Sigmoid colon (tissue), 7 donors: ENCODE measurements around the gene LETM1. TPM values are rescaled to one million over a fixed set of nuclear protein-coding genes. Genes with fewer than 3 reads are reported as not detected.

Experiments used
- DNase-seq: peaks from one replicate; pipeline ENCODE4 v3.0.0-alpha.2; 2019
- H3K27ac ChIP-seq, 4 donors: fragments of 200-600 bp; sonication (generic); one replicate each; pipeline ENCODE4 v1.5.1; 2016 to 2019; ENCODE audit warnings: mild to moderate bottlenecking in 1 of 4
- H3K27me3 ChIP-seq, 3 donors: fragments of 200-600 bp; sonication (generic); one replicate each; pipeline ENCODE4 v1.5.1; 2019; ENCODE audit warnings: mild to moderate bottlenecking in 1 of 3
- H3K36me3 ChIP-seq, 4 donors: fragments of 200-600 bp; sonication (generic); one replicate each; pipeline ENCODE4 v1.5.1; 2016 to 2019
- H3K4me1 ChIP-seq, 4 donors: fragments of 200-600 bp; sonication (generic); one replicate each; pipeline ENCODE4 v1.5.1; 2017 to 2019
- H3K4me3 ChIP-seq, 4 donors: fragments of 200-600 bp; sonication (generic); one replicate each; pipeline ENCODE4 v1.5.1; 2017 to 2019; ENCODE audit warnings: mild to moderate bottlenecking in 2 of 4, moderate library complexity in 1 of 4
- H3K9me3 ChIP-seq, 4 donors: fragments of 200-600 bp in 3 of 4; sonication (generic) in 3 of 4; one replicate each; pipeline versions ENCODE4 v1.5.1 to v1.6.1; 2013 to 2019
- EP300 ChIP-seq, 4 donors: sonication (generic); formaldehyde crosslinking; IDR thresholded peaks; one replicate each; pipeline ENCODE4 v1.6.1; 2017; ENCODE audit warnings: antibody characterized with exemption in 4 of 4
- POLR2A ChIP-seq, 2 donors: fragments of 450-650 bp; IDR thresholded peaks; one replicate each; pipeline ENCODE4 v1.6.1; 2016; ENCODE audit warnings: antibody characterized with exemption in 2 of 2, mild to moderate bottlenecking in 2 of 2, moderate library complexity in 2 of 2
- POLR2AphosphoS5 ChIP-seq, 4 donors: sonication (generic); formaldehyde crosslinking; IDR thresholded peaks; one replicate each; pipeline ENCODE4 v1.6.1; 2017; ENCODE audit warnings: antibody characterized with exemption in 4 of 4
- WGBS, 2 donors: extraction: QIAGEN DNeasy Blood & Tissue Kit; methylation state at CpG; one replicate each; pipeline ENCODE4 v1.1.7; 2013; 5-methylcytosine and 5-hydroxymethylcytosine counted together
- intact Hi-C: fragments of 100-400 bp; cut with DNase I; formaldehyde crosslinking; loops from one replicate; pipeline ENCODE4 v1.15.1; 2023
- polyA plus RNA-seq, 3 donors: library from polyadenylated mRNA; stranded (reverse); fragments of 200-250 nt; gene quantifications; one replicate each; pipeline ENCODE4 v1.2.3, GENCODE V29; 2013
- total RNA-seq, 4 donors: library from RNA; depleted of rRNA; stranded (reverse); fragments of >200 nt; gene quantifications; one replicate each; pipeline ENCODE4 v1.1.0, GENCODE V29; 2016
- TF ChIP-seq, protein P1 (sequence below), 4 experiments: fragments of 450-650 bp in 3 of 4; fragments of 200-600 bp in 1 of 4; IDR thresholded peaks; one replicate each; pipeline ENCODE4 v1.5.1; 2016 to 2019; ENCODE audit warnings: antibody characterized with exemption in 4 of 4, mild to moderate bottlenecking in 3 of 4, moderate library complexity in 2 of 4
- donor health status: healthy with polysubstance abuse.
- donor health status: Bipolar disorder and iron deficiency.
- donor health status: healthy.

The LETM1 gene
- total and polyA plus RNA-seq, 7 donors = 11.4 to 91.6 (median 18.6) TPM

DNA sequence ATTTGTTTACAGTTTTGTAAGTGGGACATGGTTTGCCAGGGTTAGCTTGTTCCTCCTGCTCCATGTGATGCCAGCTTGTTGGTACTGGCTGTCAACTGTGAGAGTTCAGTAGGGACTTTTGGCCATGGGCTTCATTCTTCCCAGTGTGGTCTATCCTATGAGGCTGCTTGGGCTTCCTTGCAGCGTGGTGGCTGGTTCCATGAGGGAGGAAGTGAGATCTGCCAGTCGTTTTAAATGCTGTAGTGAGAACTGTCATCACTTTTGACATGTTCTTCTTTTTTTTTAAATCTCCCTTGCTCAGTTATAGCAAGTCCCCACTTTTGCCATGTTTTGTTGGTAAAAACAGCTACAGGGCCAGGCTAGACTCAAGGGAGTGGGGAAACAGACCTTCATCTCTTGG, 31.1 kb upstream of the LETM1 start:
- Histone ChIP-seq H3K4me3 (no peak overlapping the region), H3K9me3 (no peaks in the 10 kb centered on the region), H3K27me3 (no peaks in the 10 kb centered on the region), H3K4me1 (peaks cover 0 to 5% (median 0%) of the 10 kb centered on the region in 4 donors), H3K36me3 (no peaks in the 10 kb centered on the region), H3K27ac (no peak overlapping the region)
- intact Hi-C loops = no loop called here
- TF ChIP-seq EP300 (IDR thresholded peaks at IDR 0.05) (no peak), POLR2AphosphoS5 (IDR thresholded peaks at IDR 0.05) (no peak)
- no peak for DNase-seq
- WGBS, 2 donors = 37 to 61% methylated on average over 2 of the region's 2 CpGs

DNA sequence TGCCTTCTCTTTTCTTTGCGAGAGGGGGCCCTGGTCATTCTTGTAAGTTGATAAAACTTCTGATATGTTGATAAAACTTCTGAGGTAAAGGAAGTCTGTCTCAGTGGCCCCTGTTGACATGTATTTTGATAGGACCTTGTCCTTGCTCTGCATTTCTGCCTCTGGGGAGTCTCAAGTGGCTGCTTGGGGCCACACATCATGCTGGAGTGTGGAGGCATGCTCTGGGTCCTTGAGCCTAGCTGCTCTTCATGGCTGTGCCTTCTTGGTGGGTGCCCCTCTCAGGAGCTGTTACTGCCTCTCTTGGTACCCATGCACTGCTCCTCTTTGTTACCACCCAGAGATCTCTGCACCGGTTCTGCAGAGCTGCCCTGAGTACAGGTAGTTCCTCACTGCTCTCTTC, 29.5 kb upstream of the LETM1 start:
- no peak overlapping the region for H3K27ac ChIP-seq
- TF ChIP-seq, protein P1, sequence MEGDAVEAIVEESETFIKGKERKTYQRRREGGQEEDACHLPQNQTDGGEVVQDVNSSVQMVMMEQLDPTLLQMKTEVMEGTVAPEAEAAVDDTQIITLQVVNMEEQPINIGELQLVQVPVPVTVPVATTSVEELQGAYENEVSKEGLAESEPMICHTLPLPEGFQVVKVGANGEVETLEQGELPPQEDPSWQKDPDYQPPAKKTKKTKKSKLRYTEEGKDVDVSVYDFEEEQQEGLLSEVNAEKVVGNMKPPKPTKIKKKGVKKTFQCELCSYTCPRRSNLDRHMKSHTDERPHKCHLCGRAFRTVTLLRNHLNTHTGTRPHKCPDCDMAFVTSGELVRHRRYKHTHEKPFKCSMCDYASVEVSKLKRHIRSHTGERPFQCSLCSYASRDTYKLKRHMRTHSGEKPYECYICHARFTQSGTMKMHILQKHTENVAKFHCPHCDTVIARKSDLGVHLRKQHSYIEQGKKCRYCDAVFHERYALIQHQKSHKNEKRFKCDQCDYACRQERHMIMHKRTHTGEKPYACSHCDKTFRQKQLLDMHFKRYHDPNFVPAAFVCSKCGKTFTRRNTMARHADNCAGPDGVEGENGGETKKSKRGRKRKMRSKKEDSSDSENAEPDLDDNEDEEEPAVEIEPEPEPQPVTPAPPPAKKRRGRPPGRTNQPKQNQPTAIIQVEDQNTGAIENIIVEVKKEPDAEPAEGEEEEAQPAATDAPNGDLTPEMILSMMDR (IDR thresholded peaks at IDR 0.05) = no peak
- TF ChIP-seq POLR2AphosphoS5 (IDR thresholded peaks at IDR 0.05) (no peak), POLR2A (IDR thresholded peaks at IDR 0.05) (no peak), EP300 (IDR thresholded peaks at IDR 0.05) (no peak)
- intact Hi-C loops = no loop called here
- WGBS, 2 donors = 82 to 89% methylated on average over 2 of the region's 2 CpGs
- peaks cover 0 to 5% (median 0%) of the 10 kb centered on the region in 4 donors for H3K4me1 ChIP-seq
- DNase-seq = no peak
- H3K36me3 ChIP-seq = no peaks in the 10 kb centered on the region
- no peaks in the 10 kb centered on the region for H3K27me3 ChIP-seq
- no peaks in the 10 kb centered on the region for H3K9me3 ChIP-seq
- no peak overlapping the region for H3K4me3 ChIP-seq

DNA sequence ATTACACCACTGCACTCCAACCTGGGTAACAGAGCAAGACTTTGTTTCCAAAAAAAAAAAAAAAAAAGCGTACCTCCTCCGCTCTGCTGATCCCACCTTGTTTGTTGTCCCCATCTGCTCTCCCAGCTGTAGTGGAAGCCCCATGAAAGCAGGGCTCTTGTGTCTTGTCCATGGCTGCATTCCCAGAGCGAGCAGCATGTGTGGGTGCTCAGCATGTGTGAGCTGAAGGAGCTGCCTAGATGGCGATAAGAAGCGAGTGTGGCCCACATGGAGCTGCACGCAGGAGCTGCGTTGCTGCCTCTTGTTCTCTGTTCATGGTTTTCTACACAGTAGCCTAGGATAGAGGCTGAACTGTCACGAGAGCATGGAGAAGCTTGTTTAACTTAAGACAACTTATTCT, 27.6 kb upstream of the LETM1 start:
- Histone ChIP-seq H3K27me3 (no peaks in the 10 kb centered on the region), H3K9me3 (no peaks in the 10 kb centered on the region), H3K36me3 (no peaks in the 10 kb centered on the region), H3K27ac (no peak overlapping the region), H3K4me1 (peaks cover 0 to 5% (median 0%) of the 10 kb centered on the region in 4 donors), H3K4me3 (no peak overlapping the region)
- intact Hi-C loops = no loop called here
- TF ChIP-seq POLR2A (IDR thresholded peaks at IDR 0.05) (no peak), POLR2AphosphoS5 (IDR thresholded peaks at IDR 0.05) (no peak)
- TF ChIP-seq, protein P1 (IDR thresholded peaks at IDR 0.05) = no peak
- DNase-seq = no peak
- 92 to 93% methylated on average over 8 of the region's 8 CpGs for WGBS, 2 donors

DNA sequence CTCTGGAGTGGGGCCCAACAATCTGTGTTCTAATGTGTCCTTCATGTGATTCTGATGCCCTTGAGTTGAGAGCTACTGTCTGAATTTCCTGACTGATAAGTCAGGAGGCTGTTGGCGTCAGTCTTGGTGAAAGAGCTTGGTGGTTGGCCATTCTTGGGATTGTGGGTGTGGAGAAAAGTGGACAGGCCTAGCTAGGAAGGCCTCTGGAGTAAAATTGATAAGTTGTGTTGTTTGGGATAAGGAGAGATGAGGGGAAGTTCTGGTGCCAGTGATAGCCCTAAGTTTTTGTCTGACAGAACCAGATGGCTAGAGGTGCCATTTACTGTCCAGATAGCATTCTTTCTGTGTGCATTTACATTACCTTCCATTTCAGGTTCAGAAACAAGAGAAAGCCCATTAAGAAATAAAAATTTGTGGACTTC, 26.9 kb upstream of the LETM1 start:
- H3K4me3 ChIP-seq = no peak overlapping the region
- no peaks in the 10 kb centered on the region for H3K27me3 ChIP-seq
- no peaks in the 10 kb centered on the region for H3K36me3 ChIP-seq
- intact Hi-C loops = no loop called here
- WGBS, 2 donors = 96 to 97% methylated on average over 1 of the region's 1 CpG
- H3K9me3 ChIP-seq = no peaks in the 10 kb centered on the region
- peaks cover 0 to 5% (median 0%) of the 10 kb centered on the region in 4 donors for H3K4me1 ChIP-seq
- H3K27ac ChIP-seq = no peak overlapping the region
- TF ChIP-seq EP300 (IDR thresholded peaks at IDR 0.05) (no peak), POLR2AphosphoS5 (IDR thresholded peaks at IDR 0.05) (no peak), POLR2A (IDR thresholded peaks at IDR 0.05) (no peak)
- TF ChIP-seq, protein P1 (IDR thresholded peaks at IDR 0.05) = no peak
- DNase-seq = no peak

DNA sequence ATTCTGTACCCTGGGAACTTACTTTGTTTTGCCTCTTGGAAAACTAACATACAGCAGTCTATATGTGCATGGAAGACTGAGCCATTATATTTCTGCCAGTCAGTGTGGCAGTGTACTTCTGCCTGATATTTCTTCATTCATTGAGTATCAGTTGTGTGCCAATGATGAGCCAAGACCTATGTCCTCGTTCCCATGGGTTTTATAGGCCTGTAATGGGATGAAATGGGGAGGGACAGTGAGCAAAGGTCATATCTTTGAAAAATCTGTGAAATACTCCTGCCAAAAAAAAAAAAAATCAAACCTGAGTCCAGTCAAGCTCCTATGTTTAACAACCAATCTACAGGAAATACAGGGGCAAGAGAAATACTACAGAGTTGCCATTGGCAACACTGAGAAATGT, 24.4 kb upstream of the LETM1 start:
- intact Hi-C loops = no loop called here
- 19 to 60% methylated on average over 1 of the region's 1 CpG for WGBS, 2 donors
- Histone ChIP-seq H3K36me3 (no peaks in the 10 kb centered on the region), H3K4me1 (no peaks in the 10 kb centered on the region), H3K27ac (no peak overlapping the region), H3K4me3 (no peak overlapping the region), H3K27me3 (no peaks in the 10 kb centered on the region), H3K9me3 (no peaks in the 10 kb centered on the region)
- DNase-seq = no peak
- TF ChIP-seq POLR2AphosphoS5 (IDR thresholded peaks at IDR 0.05) = no peak
- TF ChIP-seq POLR2A (IDR thresholded peaks at IDR 0.05) = no peak
- TF ChIP-seq, protein P1 (IDR thresholded peaks at IDR 0.05) = no peak
- no peak for TF ChIP-seq EP300 (IDR thresholded peaks at IDR 0.05)
